T-helper 17 cell (primary cell): Measurements from ENCODE around the gene CXCR6. TPM values are rescaled to one million over a fixed set of nuclear protein-coding genes. Genes with fewer than 3 reads are reported as not detected.
"Not testable (repeated sequence)": the region's sequence is repeated elsewhere in the genome, so short reads cannot be mapped to it uniquely, and the experiment has no call there.

ENCODE experiments used
- ATAC-seq: fragments of 150-1000 bp; cut with Tn5 transposase; 2 replicates; pipeline ENCODE4 v1.10.0; 2021; ENCODE audit warnings: mild to moderate bottlenecking, moderate library complexity
- DNase-seq, 3 donors: peaks; one replicate each; pipeline versions ENCODE4 v3.0.0 to v3.0.0-alpha.2; 2020 to 2021
- H3K9me3 ChIP-seq: one replicate; pipeline ENCODE4 v1.7.0; 2013; ENCODE audit warnings: low read length, mild to moderate bottlenecking; ENCODE audit not compliant: control insufficient read depth, poor library complexity, severe bottlenecking
- H3K27ac Mint-ChIP-seq: one replicate; pipeline ENCODE4 v1.8.0; 2022; ENCODE audit warnings: mild to moderate bottlenecking, moderate library complexity, mixed read lengths
- H3K27me3 Mint-ChIP-seq: one replicate; pipeline ENCODE4 v1.8.0; 2022; ENCODE audit warnings: mixed read lengths
- H3K36me3 Mint-ChIP-seq: one replicate; pipeline ENCODE4 v1.8.0; 2022; ENCODE audit warnings: low read depth, mixed read lengths
- H3K4me1 Mint-ChIP-seq: one replicate; pipeline ENCODE4 v1.8.0; 2022; ENCODE audit warnings: mild to moderate bottlenecking, mixed read lengths
- H3K4me3 Mint-ChIP-seq: one replicate; pipeline ENCODE4 v1.8.0; 2022; ENCODE audit warnings: mild to moderate bottlenecking, moderate library complexity, mixed read lengths
- total RNA-seq, 4 donors: library from RNA in 2 of 4; stranded (reverse) in 2 of 4; gene quantifications; one replicate each; pipeline ENCODE4 v1.2.3 and lab custom pipeline; 2022 to 2026

Gene CXCR6
- total RNA-seq, 2 donors from 2014 or later = 2.0 to 4.4 TPM

GRCh38 chr3:45994419-45995235 is 51.4 kb downstream of the CXCR6 start:
- Mint-ChIP-seq H3K4me1 (peaks cover 45% of the 10 kb centered on the region), H3K27me3 (no peaks in the 10 kb centered on the region), H3K27ac (peak overlapping the region; percentile 79), H3K4me3 (peak overlapping the region; percentile 88), H3K36me3 (no peaks in the 10 kb centered on the region)
- no peaks in the 10 kb centered on the region for H3K9me3 ChIP-seq
- peak in 2 of 3 donors; percentile 19 to 27 for DNase-seq
- ATAC-seq = peak; percentile 24

GRCh38 chr3:45995236-45996192 is 52.2 kb downstream of the CXCR6 start, which contains the start of gene FYCO1:
FYCO1 (minus strand) TSS chr3:45995824; CDS start chr3:45984910, 10,914 bp downstream.
- DNase-seq (peak; percentile 74 to 79 (median 76)), ATAC-seq (peak; percentile 87)
- H3K4me3 Mint-ChIP-seq = peak within 1 kb of the TSS; percentile 88
- peak within 1 kb of the TSS; percentile 79 for H3K27ac Mint-ChIP-seq
- H3K4me1 Mint-ChIP-seq = peaks cover 39% of the 10 kb centered on the region
- no peaks in the 10 kb centered on the region for H3K9me3 ChIP-seq
- no peaks in the 10 kb centered on the region for H3K36me3 Mint-ChIP-seq
- no peaks in the 10 kb centered on the region for H3K27me3 Mint-ChIP-seq

- peaks cover 25% of the 10 kb centered on the region for H3K4me1 Mint-ChIP-seq
- not testable (repeated sequence) for H3K4me3 Mint-ChIP-seq, H3K27ac Mint-ChIP-seq, ATAC-seq, DNase-seq, H3K9me3 ChIP-seq, H3K36me3 Mint-ChIP-seq, H3K27me3 Mint-ChIP-seq
Observed at GRCh38 chr3:45997499-45997898, 54.2 kb downstream of the CXCR6 start.

- Mint-ChIP-seq H3K4me3 (no peak overlapping the region), H3K4me1 (peaks cover 20% of the 10 kb centered on the region), H3K36me3 (no peaks in the 10 kb centered on the region), H3K27ac (no peak overlapping the region), H3K27me3 (no peaks in the 10 kb centered on the region)
- ATAC-seq (no peak), DNase-seq (no peak)
- no peaks in the 10 kb centered on the region for H3K9me3 ChIP-seq
Observed at GRCh38 chr3:45997942-45998341, 54.7 kb downstream of the CXCR6 start.

Other genes with a start within 250 kb of the CXCR6 start
- gene SLC6A20, start 146.9 kb upstream of the CXCR6 start, total RNA-seq = under 1 TPM in 1 of 2 donors, not detected in 1; 0.23 TPM
- gene LZTFL1, start 101.3 kb upstream of the CXCR6 start, total RNA-seq = 10 to 100 TPM; 13.0 to 18.1 TPM
- 1 to 10 TPM; 4.0 to 4.7 TPM for gene CCR9, start 56.9 kb upstream of the CXCR6 start, total RNA-seq
- 10 to 100 TPM; 27.3 to 32.6 TPM for gene FYCO1, start 52.4 kb downstream of the CXCR6 start, total RNA-seq
- under 1 TPM in 1 of 2 donors, not detected in 1; 0.08 TPM for gene XCR1, start 84.0 kb downstream of the CXCR6 start, total RNA-seq